B cell (primary cell): Measurements from ENCODE around the gene MOB3B.

ENCODE experiments used
- CTCF ChIP-seq: fragments of 200-600 bp; IDR thresholded peaks from one replicate; pipeline ENCODE4 v1.8.0; 2022; ENCODE audit warnings: antibody characterized with exemption, mild to moderate bottlenecking
- EZH2 ChIP-seq: IDR thresholded peaks from 2 replicates; pipeline ENCODE4 v1.6.1; 2012; ENCODE audit warnings: borderline replicate concordance, low read depth, mild to moderate bottlenecking, moderate library complexity, low read length; ENCODE audit not compliant: insufficient read depth, poor library complexity, severe bottlenecking

GRCh38 chr9:27369591-27369990 lies 160.0 kb downstream of the MOB3B start:
- TF ChIP-seq CTCF (no peak), EZH2 (no peak)
